Activated CD8-positive, alpha-beta memory T cell treated with anti-CD3 and anti-CD28 coated beads for 24 hours (primary cell): ENCODE data around the gene RPL10A.

ENCODE experiments used
- DNase-seq: peaks from one replicate; pipeline ENCODE4 v3.0.0-alpha.2; 2020

Gene RPL10A

DNA sequence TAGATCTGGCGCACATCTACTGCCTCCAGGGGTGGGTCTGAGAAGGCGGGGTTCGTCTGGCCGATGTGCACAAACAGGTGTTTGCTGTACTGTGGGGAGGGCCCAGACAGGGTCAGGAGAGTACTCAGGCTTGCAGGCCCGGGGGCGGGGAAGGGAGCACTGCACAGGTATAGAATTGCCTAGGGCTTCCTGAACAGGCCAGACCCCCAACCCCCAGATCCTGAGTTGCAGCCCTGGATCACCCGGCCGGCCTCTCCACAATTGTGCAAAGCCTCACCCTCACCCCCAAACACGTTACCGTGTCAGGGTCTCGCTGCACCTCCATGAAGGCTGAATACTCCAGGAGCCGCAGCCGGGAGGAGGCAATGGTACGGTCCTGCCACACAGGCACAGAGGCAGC is 7.8 kb downstream of the RPL10A start:
- DNase-seq: no peak

GRCh38 chr6:35477028-35477427 is 8.8 kb downstream of the RPL10A start:
- no peak for DNase-seq

GRCh38 chr6:35477551-35478179 is 9.5 kb downstream of the RPL10A start:
- DNase-seq: no peak

DNA sequence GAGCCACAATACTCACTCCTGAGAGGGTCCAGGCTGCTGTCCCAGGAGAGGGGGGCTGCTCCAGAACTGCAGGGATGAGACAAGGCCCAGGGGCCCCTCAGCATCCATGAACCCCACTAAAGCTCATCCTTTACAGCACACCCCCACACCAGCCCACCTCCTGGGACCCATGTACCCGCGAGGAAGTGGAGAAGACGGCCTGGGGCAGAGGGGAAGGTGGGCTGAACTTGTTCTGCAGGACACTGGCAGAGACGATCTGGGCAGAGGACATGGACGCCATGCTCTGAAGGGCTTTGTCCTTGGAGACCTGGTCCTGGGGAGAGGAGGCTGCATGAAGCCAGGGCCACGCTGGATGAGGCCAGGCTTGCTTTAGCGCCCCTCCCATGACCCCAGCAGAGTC is 10.1 kb downstream of the RPL10A start:
- DNase-seq: no peak

GRCh38 chr6:35480176-35480575 is 12.0 kb downstream of the RPL10A start:
- DNase-seq: no peak

- no peak for DNase-seq
Measured at GRCh38 chr6:35481226-35481625, 13.0 kb downstream of the RPL10A start.

- no peak for DNase-seq
Measured at GRCh38 chr6:35483062-35483461, 14.9 kb downstream of the RPL10A start.

DNA sequence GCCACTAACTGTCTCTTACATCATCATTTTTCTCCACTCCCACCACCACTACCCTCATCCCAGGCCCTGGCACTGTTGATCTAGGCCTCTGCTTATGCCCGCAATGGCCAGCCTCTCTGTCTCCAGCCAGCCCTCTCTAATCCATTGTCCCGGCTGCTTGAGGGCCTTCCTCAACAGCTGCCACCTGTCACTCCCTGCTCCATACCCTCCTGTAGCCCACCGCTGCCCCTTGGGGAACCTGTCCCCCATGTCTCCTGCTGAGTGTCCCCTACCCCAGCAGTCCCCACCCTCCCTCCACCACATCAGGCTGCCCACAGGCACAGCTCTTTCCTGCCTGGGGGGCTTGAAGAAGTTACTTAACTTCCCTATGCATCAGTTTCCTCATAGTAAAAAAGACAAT is 15.3 kb downstream of the RPL10A start:
- DNase-seq: no peak

GRCh38 chr6:35483893-35484645 is 15.9 kb downstream of the RPL10A start:
- no peak for DNase-seq

- no peak for DNase-seq
Measured at GRCh38 chr6:35484921-35485392, 16.8 kb downstream of the RPL10A start.

- DNase-seq: no peak
Measured at GRCh38 chr6:35485402-35485877, 17.2 kb downstream of the RPL10A start.

DNA sequence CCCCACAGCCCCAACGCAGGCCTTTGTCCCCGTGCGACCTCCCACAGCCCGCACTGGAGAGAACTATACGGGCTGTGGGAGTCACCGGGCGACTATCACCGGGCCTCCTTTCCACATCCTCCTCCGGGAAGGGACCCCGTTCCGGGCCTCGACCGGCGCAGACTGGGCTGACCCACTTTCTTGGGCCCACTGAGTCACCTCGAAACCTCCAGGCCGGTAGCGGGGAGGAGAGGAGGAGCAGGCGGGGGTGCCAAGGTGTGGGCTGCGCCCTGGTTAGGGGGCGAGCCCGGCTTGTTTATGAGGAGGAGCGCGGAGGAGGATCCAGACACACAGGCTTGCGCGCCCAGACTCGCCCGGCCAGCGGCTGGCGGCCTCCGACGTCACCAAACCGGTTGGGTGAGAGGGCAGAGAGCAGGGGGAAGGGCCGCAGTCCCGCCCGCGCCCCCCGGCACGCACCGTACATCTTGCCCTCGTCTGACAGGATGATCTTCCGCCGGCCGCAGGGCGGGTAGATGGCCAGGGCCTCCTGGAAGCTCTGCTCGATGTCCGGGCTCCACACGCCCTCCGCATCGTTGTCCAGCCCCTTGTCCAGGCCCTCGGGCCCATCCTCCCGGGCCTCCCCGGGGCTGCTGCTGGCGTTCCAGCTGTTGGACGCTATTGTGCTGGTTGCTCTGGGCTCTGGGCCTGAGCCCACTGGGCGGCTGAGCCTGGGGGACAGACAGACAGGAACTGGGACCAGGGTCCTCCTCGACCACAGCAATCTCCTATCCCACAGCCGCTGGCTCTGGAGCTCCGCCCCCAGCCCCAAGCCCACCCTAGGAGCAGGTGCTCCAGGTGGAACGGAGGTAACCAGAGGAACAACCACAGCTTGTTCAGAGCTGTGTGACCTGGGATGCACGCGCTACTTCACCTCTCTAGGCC is 18.1 kb downstream of the RPL10A start:
- no peak for DNase-seq

DNA sequence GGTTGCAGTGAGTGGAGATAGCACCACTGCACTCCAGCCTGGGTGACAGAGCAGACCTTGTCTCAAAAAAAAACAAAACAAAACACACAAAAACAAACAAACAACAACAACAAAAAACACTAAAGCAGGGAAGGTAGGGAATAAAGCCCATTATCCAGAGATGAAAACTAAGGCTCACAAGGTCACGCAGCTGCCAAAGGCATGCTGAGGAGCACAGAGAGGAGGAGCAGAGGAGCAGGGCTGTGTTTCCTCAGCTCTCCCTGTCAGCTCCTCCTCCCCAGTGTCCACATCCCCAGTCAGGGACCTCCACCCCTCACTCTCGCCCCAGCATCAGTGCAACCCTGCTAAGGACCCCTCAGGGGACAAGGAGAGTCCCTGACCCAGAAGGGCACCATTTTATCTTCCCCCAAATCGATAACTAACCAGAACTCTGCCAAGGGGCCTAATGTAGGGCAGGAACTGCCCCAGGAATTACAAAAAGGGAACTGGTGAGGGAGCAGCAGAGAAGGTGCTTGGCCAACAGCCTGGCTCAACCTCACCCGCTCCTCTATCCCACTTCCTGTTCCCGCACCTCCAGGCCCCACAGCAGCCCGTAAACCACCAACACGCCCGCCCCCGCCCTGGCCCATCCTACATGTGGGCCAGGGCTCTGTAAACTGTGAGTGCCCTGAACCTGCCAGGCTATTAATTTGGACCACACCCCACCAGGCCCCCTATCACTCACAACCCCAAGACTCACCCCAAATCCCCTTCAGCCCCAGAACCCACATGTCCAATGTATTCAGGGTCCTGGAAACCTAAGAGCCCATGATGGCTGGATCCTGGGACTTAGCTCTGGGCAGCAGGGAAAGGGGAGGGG is 19.7 kb downstream of the RPL10A start:
- no peak for DNase-seq

DNA sequence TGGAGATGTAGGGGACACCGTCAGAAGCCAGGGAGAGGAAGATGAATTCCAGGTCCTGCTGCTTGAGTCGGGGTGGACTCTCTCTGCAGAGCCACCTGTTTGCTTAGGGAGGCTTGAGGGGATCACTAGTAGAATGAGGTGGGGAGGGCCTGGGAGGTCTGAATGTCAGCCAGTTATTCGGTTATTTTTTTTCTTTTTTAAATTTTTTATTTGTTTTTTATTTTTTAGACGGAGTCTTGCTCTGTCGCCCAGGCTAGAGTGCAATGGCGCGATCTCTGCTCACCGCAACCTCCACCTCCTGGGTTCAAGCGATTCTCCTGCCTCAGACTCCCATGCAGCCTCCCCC is 20.3 kb downstream of the RPL10A start:
- no peak for DNase-seq

DNA sequence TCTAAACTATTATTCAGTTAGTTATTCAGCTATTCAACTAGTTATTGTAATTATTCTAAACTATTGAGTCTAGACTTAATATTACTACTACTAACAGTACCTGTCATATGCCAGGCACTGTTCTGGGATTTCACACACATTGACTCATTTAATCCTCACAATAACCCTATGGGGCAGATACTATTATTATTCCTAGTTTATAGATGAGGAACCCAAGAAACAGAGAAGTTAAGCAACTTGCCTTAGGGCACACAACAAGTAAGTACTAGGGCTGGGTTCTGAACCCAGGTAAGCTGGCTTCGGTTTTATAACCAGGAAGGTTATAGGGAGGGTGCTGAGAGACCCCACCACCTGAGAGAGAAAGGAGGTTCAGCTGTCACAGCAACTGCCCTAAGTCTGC is 20.9 kb downstream of the RPL10A start:
- DNase-seq: no peak

DNA sequence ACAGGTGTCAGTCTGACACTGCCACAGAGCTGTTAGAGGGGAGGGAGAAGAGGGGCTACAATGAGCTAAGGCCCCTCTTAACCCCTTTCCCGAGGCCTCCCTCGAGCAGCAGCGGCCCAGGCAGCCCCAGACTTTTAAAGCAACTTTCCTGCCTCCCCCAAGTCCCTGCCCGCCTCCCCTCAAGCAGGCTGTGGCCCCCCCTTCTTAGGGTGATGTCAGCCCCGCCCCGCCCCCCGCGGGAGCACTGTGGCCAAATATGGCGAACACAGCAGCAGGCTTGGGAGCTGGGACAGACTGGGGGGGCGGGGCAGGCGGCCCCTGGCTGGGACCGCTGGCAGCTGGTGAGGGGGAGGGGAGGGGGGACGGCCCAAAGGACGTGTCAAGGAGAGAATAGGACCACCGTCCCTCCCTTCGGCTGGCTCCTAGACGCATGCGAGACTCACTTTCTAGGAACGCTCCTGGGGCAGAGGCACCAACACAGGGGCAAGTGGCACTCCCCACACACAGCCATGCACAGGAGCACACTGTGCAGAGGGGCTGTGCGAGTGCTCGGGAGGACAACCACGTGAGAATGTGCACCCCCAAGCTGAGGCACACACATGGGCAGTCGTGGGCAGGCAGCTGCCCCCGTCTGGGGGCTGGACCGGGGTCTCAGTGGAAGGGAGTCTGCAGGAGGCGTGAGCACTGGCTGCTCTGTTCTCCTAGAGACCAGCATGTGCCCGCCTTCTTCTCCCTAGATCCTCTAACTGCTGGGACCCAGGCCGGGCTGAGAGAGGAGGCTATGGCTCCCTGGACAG is 22.0 kb downstream of the RPL10A start:
- DNase-seq: no peak

- DNase-seq: no peak
Measured at GRCh38 chr6:35490821-35491557, 22.8 kb downstream of the RPL10A start.

GRCh38 chr6:35491558-35492257 is 23.5 kb downstream of the RPL10A start:
- DNase-seq: no peak

DNA sequence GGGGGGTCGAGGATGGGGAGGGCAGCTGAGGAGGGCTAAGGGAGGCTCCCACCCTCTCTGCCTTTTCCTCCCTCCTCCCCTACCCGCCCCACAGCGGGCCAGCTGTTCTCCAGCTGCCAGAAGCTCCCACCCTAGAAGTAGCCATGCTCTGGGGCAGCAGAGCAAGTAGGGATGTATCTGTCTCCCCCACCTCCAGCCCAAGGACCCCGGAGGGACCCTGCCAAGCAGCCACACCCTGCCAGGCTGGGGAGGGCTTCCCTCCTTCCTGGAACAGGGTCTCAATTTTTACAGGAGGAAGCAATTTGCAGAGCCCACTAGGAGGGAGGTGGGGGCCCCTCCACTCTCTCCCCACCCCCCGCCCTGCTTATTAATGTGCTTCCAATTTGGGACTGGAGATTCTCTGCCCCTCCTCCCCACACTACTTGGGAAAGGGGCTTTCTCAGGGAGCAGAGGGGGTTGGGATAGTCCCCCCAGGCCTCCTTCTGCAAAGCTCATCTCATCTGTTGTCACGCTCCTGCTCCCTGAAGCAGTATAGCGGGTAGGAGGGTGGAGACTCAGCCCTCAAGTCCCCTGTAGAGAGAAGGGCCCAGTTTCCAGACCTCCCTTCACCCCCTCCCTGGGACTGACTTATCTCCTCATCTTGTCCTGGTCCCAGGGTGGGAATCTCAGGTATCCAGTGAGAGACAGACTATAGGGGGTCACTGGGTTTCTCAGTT is 24.2 kb downstream of the RPL10A start:
- DNase-seq: no peak

DNA sequence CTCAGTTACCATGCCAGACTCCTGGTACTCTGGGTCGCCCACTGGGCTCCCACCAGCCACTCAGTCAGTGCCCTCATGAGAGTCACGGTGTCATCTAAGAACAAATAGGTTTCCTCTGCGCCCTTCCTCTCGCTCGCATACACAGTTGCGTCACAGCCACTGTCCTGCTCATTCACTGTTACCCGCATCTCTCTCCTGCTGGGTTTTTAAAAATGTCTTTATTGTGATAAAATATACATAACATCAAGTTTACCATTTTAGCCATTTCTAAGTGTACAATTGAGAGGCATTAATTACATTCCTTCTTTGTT is 24.7 kb downstream of the RPL10A start:
- DNase-seq: no peak
